ENCODE data around the gene PSMD6.

Gene PSMD6

DNA sequence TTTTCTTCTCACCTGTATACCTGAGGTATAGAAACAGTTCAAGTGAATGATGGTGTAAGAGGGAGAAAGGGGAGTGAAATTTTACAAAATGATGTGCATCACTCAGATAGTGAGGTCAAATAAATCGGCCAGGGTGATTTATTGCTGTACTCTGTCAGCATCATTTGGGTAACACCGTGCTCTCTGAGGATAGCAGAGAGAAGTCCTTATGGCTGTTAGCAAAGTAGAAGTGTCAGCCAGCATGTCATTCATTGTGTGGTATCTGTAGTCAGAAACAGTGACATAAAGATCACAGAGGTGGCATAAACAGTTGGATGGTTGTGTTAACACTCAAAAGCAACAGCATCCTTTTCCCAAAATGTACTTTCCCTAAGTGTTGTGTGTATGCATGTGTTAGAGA lies 53.4 kb downstream of the PSMD6 start:
- no peak overlapping the region for H3K18ac ChIP-seq (ENCODE audit: low read depth in 1 of 2, low read length in 2 of 2)
- H2BK12ac ChIP-seq (ENCODE audit: low read length in 2 of 2), result peak overlapping the region in 1 of 2 experiments; percentile 15
- H2BK120ac ChIP-seq (ENCODE audit: low read depth, low read length), result no peak overlapping the region
- no peak overlapping the region for H3K14ac ChIP-seq (ENCODE audit: low read length in 2 of 2)
- no peak overlapping the region for H2AFZ ChIP-seq (ENCODE audit: low read depth, low read length)
- peaks cover 17% of the 10 kb centered on the region for H3K4me1 ChIP-seq (ENCODE audit: control insufficient read depth, insufficient read depth, low read depth, low read length)
- H2BK5ac ChIP-seq (ENCODE audit: low read depth, low read length, poor library complexity, severe bottlenecking), result no peak overlapping the region
- H3K27ac ChIP-seq (ENCODE audit: low read length, poor library complexity, severe bottlenecking), result no peak overlapping the region
- H2AK5ac ChIP-seq (ENCODE audit: low read length, severe bottlenecking), result peak overlapping the region; percentile 51
- no peaks in the 10 kb centered on the region for H3K27me3 ChIP-seq (ENCODE audit: control insufficient read depth in 1 of 2, insufficient read depth in 1 of 2, low read length in 2 of 2)
- peak overlapping the region; percentile 12 for H3K9ac ChIP-seq (ENCODE audit: low read length)
- H4K8ac ChIP-seq (ENCODE audit: low read length), result peak overlapping the region; percentile 36
- WGBS, result 20% methylated on average over 2 of the region's 2 CpGs
- H2BK15ac ChIP-seq (ENCODE audit: low read depth, poor library complexity, severe bottlenecking), result no peak overlapping the region
- no peak overlapping the region for H3K4me3 ChIP-seq (ENCODE audit: insufficient read depth in 1 of 2, low read depth in 1 of 2, low read length in 2 of 2)
- no peak overlapping the region for H3K23ac ChIP-seq (ENCODE audit: low read length in 2 of 2)
- H3K4ac ChIP-seq (ENCODE audit: low read depth in 1 of 2, low read length in 2 of 2), result peak overlapping the region in 1 of 2 experiments; percentile 60
- peaks cover 4 to 16% of the 10 kb centered on the region in 2 experiments for H3K36me3 ChIP-seq (ENCODE audit: control insufficient read depth in 1 of 2, insufficient read depth in 2 of 2, low read depth in 1 of 2, low read length in 2 of 2)
- DNase-seq, result no peak
- H3K4me2 ChIP-seq (ENCODE audit: low read length, poor library complexity, severe bottlenecking), result no peak overlapping the region
- no peaks in the 10 kb centered on the region for H3K9me3 ChIP-seq (ENCODE audit: control insufficient read depth, low read length)
- H3K79me1 ChIP-seq (replicated peaks; ENCODE audit: low read length, poor library complexity, severe bottlenecking), result peaks cover 30% of the 10 kb centered on the region
- no peak overlapping the region for H4K91ac ChIP-seq (ENCODE audit: low read length)

DNA sequence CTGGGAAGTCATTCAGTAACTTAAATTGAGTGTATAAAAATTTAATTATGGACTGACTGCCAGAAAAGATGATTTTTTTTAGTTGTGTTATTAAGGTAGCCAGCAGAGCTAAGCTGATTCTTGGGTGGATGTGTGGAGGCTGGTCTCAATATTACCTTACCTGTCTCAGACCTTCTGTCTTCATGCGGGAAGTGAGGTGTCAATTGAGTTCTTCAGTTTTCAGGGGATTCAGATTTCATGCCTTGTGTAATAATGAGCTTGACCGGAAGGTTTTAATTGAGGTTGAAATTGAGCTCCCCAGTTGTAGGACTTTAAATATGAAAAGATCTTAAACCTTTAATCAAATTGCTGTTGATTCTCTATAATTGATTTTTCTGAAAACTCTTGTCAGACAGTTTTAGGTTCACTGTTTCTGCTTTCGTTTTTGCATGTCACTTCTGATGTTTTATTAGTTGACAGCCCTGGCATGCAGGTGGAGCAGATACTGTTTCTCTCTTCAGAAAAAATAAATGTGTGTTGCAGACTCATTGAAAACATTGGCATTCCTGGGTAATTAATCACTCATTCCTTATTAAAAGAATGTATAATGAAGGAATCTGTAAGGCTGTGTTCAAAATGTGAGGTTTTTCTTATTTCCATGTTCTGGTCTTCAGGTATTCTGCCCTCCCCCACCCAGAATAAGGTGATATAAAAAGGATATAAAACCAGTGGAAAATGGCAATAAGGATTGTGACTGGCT lies 54.5 kb downstream of the PSMD6 start:
- H3K79me1 ChIP-seq (replicated peaks; ENCODE audit: low read length, poor library complexity, severe bottlenecking), result peaks cover 22% of the 10 kb centered on the region
- no peak for DNase-seq
- no peak overlapping the region for H2BK12ac ChIP-seq (ENCODE audit: low read length in 2 of 2)
- no peak overlapping the region for H2BK5ac ChIP-seq (ENCODE audit: low read depth, low read length, poor library complexity, severe bottlenecking)
- H3K4me1 ChIP-seq (ENCODE audit: control insufficient read depth, insufficient read depth, low read depth, low read length), result peaks cover 17% of the 10 kb centered on the region
- H3K14ac ChIP-seq (ENCODE audit: low read length in 2 of 2), result no peak overlapping the region
- H3K9ac ChIP-seq (ENCODE audit: low read length), result peak overlapping the region; percentile 28
- H2BK120ac ChIP-seq (ENCODE audit: low read depth, low read length), result no peak overlapping the region
- H2AK5ac ChIP-seq (ENCODE audit: low read length, severe bottlenecking), result no peak overlapping the region
- H3K23ac ChIP-seq (ENCODE audit: low read length in 2 of 2), result no peak overlapping the region
- H4K8ac ChIP-seq (ENCODE audit: low read length), result no peak overlapping the region
- H2AFZ ChIP-seq (ENCODE audit: low read depth, low read length), result no peak overlapping the region
- H3K27me3 ChIP-seq (ENCODE audit: control insufficient read depth in 1 of 2, insufficient read depth in 1 of 2, low read length in 2 of 2), result no peaks in the 10 kb centered on the region
- H3K4me3 ChIP-seq (ENCODE audit: insufficient read depth in 1 of 2, low read depth in 1 of 2, low read length in 2 of 2), result no peak overlapping the region
- peak overlapping the region in 1 of 2 experiments; percentile 12 for H3K4ac ChIP-seq (ENCODE audit: low read depth in 1 of 2, low read length in 2 of 2)
- no peak overlapping the region for H2BK15ac ChIP-seq (ENCODE audit: low read depth, poor library complexity, severe bottlenecking)
- 14% methylated on average over 2 of the region's 3 CpGs for WGBS
- peak overlapping the region; percentile 34 for H3K4me2 ChIP-seq (ENCODE audit: low read length, poor library complexity, severe bottlenecking)
- peaks cover 4 to 11% of the 10 kb centered on the region in 2 experiments for H3K36me3 ChIP-seq (ENCODE audit: control insufficient read depth in 1 of 2, insufficient read depth in 2 of 2, low read depth in 1 of 2, low read length in 2 of 2)
- H3K18ac ChIP-seq (ENCODE audit: low read depth in 1 of 2, low read length in 2 of 2), result no peak overlapping the region
- H3K27ac ChIP-seq (ENCODE audit: low read length, poor library complexity, severe bottlenecking), result peak overlapping the region; percentile 88
- H4K91ac ChIP-seq (ENCODE audit: low read length), result no peak overlapping the region
- no peaks in the 10 kb centered on the region for H3K9me3 ChIP-seq (ENCODE audit: control insufficient read depth, low read length)

- Histone ChIP-seq H4K91ac (ENCODE audit: low read length) (no peak overlapping the region), H4K8ac (ENCODE audit: low read length) (no peak overlapping the region), H3K27ac (ENCODE audit: low read length, poor library complexity, severe bottlenecking) (peak overlapping the region; percentile 88), H2BK12ac (ENCODE audit: low read length in 2 of 2) (no peak overlapping the region), H2BK15ac (ENCODE audit: low read depth, poor library complexity, severe bottlenecking) (no peak overlapping the region), H3K79me1 (replicated peaks; ENCODE audit: low read length, poor library complexity, severe bottlenecking) (peaks cover 19% of the 10 kb centered on the region), H3K14ac (ENCODE audit: low read length in 2 of 2) (no peak overlapping the region), H3K4me3 (ENCODE audit: insufficient read depth in 1 of 2, low read depth in 1 of 2, low read length in 2 of 2) (peak overlapping the region in 1 of 2 experiments; percentile 54), H3K4me1 (ENCODE audit: control insufficient read depth, insufficient read depth, low read depth, low read length) (peaks cover 15% of the 10 kb centered on the region), H2AK5ac (ENCODE audit: low read length, severe bottlenecking) (no peak overlapping the region), H3K27me3 (ENCODE audit: control insufficient read depth in 1 of 2, insufficient read depth in 1 of 2, low read length in 2 of 2) (no peaks in the 10 kb centered on the region), H3K23ac (ENCODE audit: low read length in 2 of 2) (no peak overlapping the region), H2AFZ (ENCODE audit: low read depth, low read length) (no peak overlapping the region), H3K9ac (ENCODE audit: low read length) (peak overlapping the region; percentile 28), H2BK5ac (ENCODE audit: low read depth, low read length, poor library complexity, severe bottlenecking) (no peak overlapping the region), H3K4ac (ENCODE audit: low read depth in 1 of 2, low read length in 2 of 2) (no peak overlapping the region), H3K18ac (ENCODE audit: low read depth in 1 of 2, low read length in 2 of 2) (peak overlapping the region; percentile 46), H3K4me2 (ENCODE audit: low read length, poor library complexity, severe bottlenecking) (peak overlapping the region; percentile 34), H3K36me3 (ENCODE audit: control insufficient read depth in 1 of 2, insufficient read depth in 2 of 2, low read depth in 1 of 2, low read length in 2 of 2) (peaks cover 0 to 7% of the 10 kb centered on the region in 2 experiments), H3K9me3 (ENCODE audit: control insufficient read depth, low read length) (no peaks in the 10 kb centered on the region), H2BK120ac (ENCODE audit: low read depth, low read length) (no peak overlapping the region)
- 24% methylated on average over 10 of the region's 11 CpGs for WGBS
- peak; percentile 75 for DNase-seq
Measured at GRCh38 chr3:63967675-63968611, 55.4 kb downstream of the PSMD6 start.

- no peak overlapping the region for H2BK5ac ChIP-seq (ENCODE audit: low read depth, low read length, poor library complexity, severe bottlenecking)
- H4K8ac ChIP-seq (ENCODE audit: low read length), result no peak overlapping the region
- H3K4me3 ChIP-seq (ENCODE audit: insufficient read depth in 1 of 2, low read depth in 1 of 2, low read length in 2 of 2), result no peak overlapping the region
- peak overlapping the region; percentile 6 for H3K27ac ChIP-seq (ENCODE audit: low read length, poor library complexity, severe bottlenecking)
- H3K79me1 ChIP-seq (replicated peaks; ENCODE audit: low read length, poor library complexity, severe bottlenecking), result peaks cover 21% of the 10 kb centered on the region
- no peaks in the 10 kb centered on the region for H3K27me3 ChIP-seq (ENCODE audit: control insufficient read depth in 1 of 2, insufficient read depth in 1 of 2, low read length in 2 of 2)
- H2BK15ac ChIP-seq (ENCODE audit: low read depth, poor library complexity, severe bottlenecking), result no peak overlapping the region
- H3K9ac ChIP-seq (ENCODE audit: low read length), result no peak overlapping the region
- no peak overlapping the region for H2AK5ac ChIP-seq (ENCODE audit: low read length, severe bottlenecking)
- no peak overlapping the region for H2BK120ac ChIP-seq (ENCODE audit: low read depth, low read length)
- H3K18ac ChIP-seq (ENCODE audit: low read depth in 1 of 2, low read length in 2 of 2), result no peak overlapping the region
- no peak overlapping the region for H3K4me2 ChIP-seq (ENCODE audit: low read length, poor library complexity, severe bottlenecking)
- no peaks in the 10 kb centered on the region for H3K9me3 ChIP-seq (ENCODE audit: control insufficient read depth, low read length)
- H3K36me3 ChIP-seq (ENCODE audit: control insufficient read depth in 1 of 2, insufficient read depth in 2 of 2, low read depth in 1 of 2, low read length in 2 of 2), result peaks cover 0 to 7% of the 10 kb centered on the region in 2 experiments
- H3K14ac ChIP-seq (ENCODE audit: low read length in 2 of 2), result no peak overlapping the region
- no peak overlapping the region for H3K23ac ChIP-seq (ENCODE audit: low read length in 2 of 2)
- no peak overlapping the region for H2AFZ ChIP-seq (ENCODE audit: low read depth, low read length)
- peak overlapping the region in 1 of 2 experiments; percentile 59 for H2BK12ac ChIP-seq (ENCODE audit: low read length in 2 of 2)
- H4K91ac ChIP-seq (ENCODE audit: low read length), result no peak overlapping the region
- peaks cover 12% of the 10 kb centered on the region for H3K4me1 ChIP-seq (ENCODE audit: control insufficient read depth, insufficient read depth, low read depth, low read length)
- no peak for DNase-seq
- 100% methylated on average over 1 of the region's 1 CpG for WGBS
- H3K4ac ChIP-seq (ENCODE audit: low read depth in 1 of 2, low read length in 2 of 2), result no peak overlapping the region
Measured at GRCh38 chr3:63966871-63967270, 56.4 kb downstream of the PSMD6 start.

All from mesenchymal stem cell (in vitro differentiated cells and primary cell).